ENCODE results near the gene FAM124A. TPM values are rescaled to one million over a fixed set of nuclear protein-coding genes. Genes with fewer than 3 reads are reported as not detected.

The FAM124A gene
- total and polyA plus RNA-seq, 10 of the 15 experiments (the other 5 are each of a cell fraction or from before 2014, with no cell fraction given), result not detected

- intact Hi-C loops (cut with micrococcal nuclease; ENCODE audit: unreplicated experiment) (no loop called here), in situ Hi-C loops (cut with MboI) (no loop called here)
- H3K4me3 ChIP-seq, result no peak overlapping the region
- no peaks in the 10 kb centered on the region for H3K36me3 ChIP-seq (ENCODE audit: control insufficient read depth in 2 of 2, insufficient read depth in 2 of 2, low read length in 1 of 2)
- TF ChIP-seq HDAC2 (IDR thresholded peaks at IDR 0.05) (no peak), MYC (IDR thresholded peaks at IDR 0.05; ENCODE audit: insufficient read depth, insufficient read length, insufficient replicate concordance, low read length, severe bottlenecking) (no peak), IRF4 (IDR thresholded peaks at IDR 0.05; ENCODE audit: low read depth, low read length) (no peak), BCL3 (IDR thresholded peaks at IDR 0.05; ENCODE audit: borderline replicate concordance, insufficient read depth, low read depth, low read length, poor library complexity, severe bottlenecking) (no peak), ZNF24 (IDR thresholded peaks at IDR 0.05) (no peak), MTA3 (IDR thresholded peaks at IDR 0.05; ENCODE audit: borderline replicate concordance, low read length) (no peak), ZNF622 (IDR thresholded peaks at IDR 0.05) (no peak), ATF7 (IDR thresholded peaks at IDR 0.05; ENCODE audit: low read depth) (no peak), SMARCA5 (IDR thresholded peaks at IDR 0.05) (no peak), CBX5 (IDR thresholded peaks at IDR 0.05; ENCODE audit: low read depth) (no peak), SUPT20H (IDR thresholded peaks at IDR 0.05; ENCODE audit: borderline replicate concordance, control insufficient read depth, low read depth, low read length) (no peak), RFX5 (IDR thresholded peaks at IDR 0.05; ENCODE audit: low read depth, low read length) (no peak), LARP7 (IDR thresholded peaks at IDR 0.05) (no peak), HDAC6 (IDR thresholded peaks at IDR 0.05; ENCODE audit: unreplicated experiment) (no peak), HSF1 (IDR thresholded peaks at IDR 0.05; ENCODE audit: low read depth, low read length) (no peak), HDGF (IDR thresholded peaks at IDR 0.05) (no peak), PRDM15 (CRISPR knock-in tag; IDR thresholded peaks at IDR 0.05) (no peak), BRCA1 (IDR thresholded peaks at IDR 0.05; ENCODE audit: low read depth, low read length) (no peak), RBBP5 (conservative IDR thresholded peaks at IDR 0.05) (no peak)
- ATAC-seq (no peak), FAIRE-seq (no peak), DNase-seq (ENCODE audit: low read depth, low spot score) (no peak)
- CTCF ChIA-PET, result no interaction called here
- H3K27ac ChIP-seq (ENCODE audit: control insufficient read depth, insufficient read depth), result no peak overlapping the region
- peaks cover 18% of the 10 kb centered on the region for H3K4me1 ChIP-seq (ENCODE audit: control insufficient read depth, insufficient read depth, low read length)
- no peaks in the 10 kb centered on the region for H4K20me1 ChIP-seq (ENCODE audit: control insufficient read depth, insufficient read depth)
- SMC1A ChIA-PET (ENCODE audit: uncharacterized antibody, unreplicated experiment), result interaction anchor here (1.2 kb wide), 1 partner anchor 26 kb away, joined by 3 read pairs; no protein-coding TSS in a partner anchor
- no peaks in the 10 kb centered on the region for H3K27me3 ChIP-seq (replicated peaks in 1 of 2; ENCODE audit: control insufficient read depth in 2 of 2, insufficient read depth in 2 of 2, low read length in 1 of 2)
- RAD21 ChIA-PET (ENCODE audit: unreplicated experiment), result no interaction called here
- no peaks in the 10 kb centered on the region for H3K79me2 ChIP-seq (ENCODE audit: control insufficient read depth, insufficient read depth, low read length)
- no peak overlapping the region for H3K4me2 ChIP-seq (ENCODE audit: control insufficient read depth, insufficient read depth)
- H3K9ac ChIP-seq (ENCODE audit: control insufficient read depth, insufficient read depth, low read length), result no peak overlapping the region
- BruUV-seq (replicated peaks), result no TSS peak
- no peaks in the 10 kb centered on the region for H3K9me3 ChIP-seq (replicated peaks; ENCODE audit: control insufficient read depth, insufficient read depth, low read length)
- H2AFZ ChIP-seq (ENCODE audit: control insufficient read depth, low read depth, low read length), result no peak overlapping the region
- POLR2A ChIA-PET, result no interaction called here
Observed at GRCh38 chr13:51333826-51334225, 111.6 kb downstream of the FAM124A start.

All from GM12878 (cell line).